Stimulated activated CD8-positive, alpha-beta memory T cell treated with anti-CD3 and anti-CD28 coated beads, Interleukin-7, amount 100 ng/mL, for 4 hours (primary cell): Measurements from ENCODE around the gene CYTH3.

ENCODE experiments used
- DNase-seq, 2 donors: peaks; one replicate each; pipeline ENCODE4 v3.0.0-alpha.2; 2020; ENCODE audit warnings: low read depth in 2 of 2

Gene CYTH3

DNA sequence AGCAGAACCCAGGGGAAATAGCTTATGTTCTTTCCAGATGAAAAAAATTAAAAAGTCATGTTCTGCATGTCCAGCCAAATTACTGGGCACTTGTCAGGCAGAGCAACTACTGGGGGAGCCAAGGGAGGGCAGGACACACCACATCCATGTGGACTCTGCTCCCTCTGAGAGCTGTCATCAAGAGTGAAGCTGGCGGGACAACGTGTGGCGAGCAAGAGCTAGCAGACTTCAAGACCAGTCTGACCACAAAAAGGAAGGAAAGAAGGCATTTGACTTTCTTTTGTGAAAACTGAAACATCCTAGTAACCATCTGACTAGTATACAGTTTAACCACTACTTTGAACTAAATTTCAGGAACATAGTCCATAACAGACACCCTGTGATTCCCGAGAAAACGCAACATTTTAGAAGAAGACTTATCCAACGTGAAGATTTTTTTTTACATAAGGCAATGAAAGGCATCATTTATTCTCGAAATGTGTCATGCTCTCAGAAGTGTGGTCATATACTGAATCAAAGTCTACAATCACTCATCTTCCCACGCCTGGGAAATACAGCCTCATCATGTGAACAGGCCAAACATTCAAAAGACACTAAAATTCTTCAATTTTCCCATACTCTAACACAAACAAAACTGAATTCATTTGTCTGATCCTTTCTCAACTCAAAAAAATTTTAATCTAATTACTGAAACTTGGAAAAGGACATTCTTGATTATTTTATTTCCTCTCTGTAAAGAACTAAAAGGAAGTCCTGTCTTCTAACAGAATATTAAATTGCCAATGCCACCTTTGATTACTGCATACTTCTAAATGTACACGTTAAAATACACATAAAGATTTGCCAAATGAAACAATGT, 15.5 kb downstream of the CYTH3 start:
- DNase-seq = no peak

- DNase-seq = no peak
Measured at GRCh38 chr7:6256109-6256483, 16.3 kb downstream of the CYTH3 start.

GRCh38 chr7:6254866-6255265, 17.6 kb downstream of the CYTH3 start:
- DNase-seq = no peak

GRCh38 chr7:6252748-6253147, 19.7 kb downstream of the CYTH3 start:
- DNase-seq = no peak

GRCh38 chr7:6252341-6252746, 20.1 kb downstream of the CYTH3 start:
- no peak for DNase-seq

GRCh38 chr7:6251653-6252052, 20.8 kb downstream of the CYTH3 start:
- DNase-seq = no peak

DNA sequence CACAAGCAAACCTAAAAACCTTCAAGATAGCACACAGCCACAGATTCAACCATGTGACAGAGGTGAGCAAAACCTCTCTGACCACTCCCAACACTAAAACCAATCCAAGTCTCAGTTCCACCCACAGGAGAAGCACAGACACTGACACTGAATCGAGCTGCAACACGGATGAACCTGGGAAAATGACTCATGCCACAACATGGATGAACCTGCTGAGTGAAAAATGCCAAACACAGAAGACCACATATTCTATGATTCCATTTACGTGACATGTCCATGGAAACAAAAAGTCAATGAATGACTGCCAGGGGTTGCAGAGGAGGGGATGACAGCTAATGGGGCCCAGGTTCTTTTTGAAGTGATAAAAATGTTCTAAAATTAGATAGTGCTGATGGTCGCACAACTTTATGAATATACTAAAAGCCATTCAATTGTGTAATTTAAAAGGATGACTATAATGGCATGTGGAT, 22.0 kb downstream of the CYTH3 start:
- DNase-seq = no peak

- DNase-seq = no peak
Measured at GRCh38 chr7:6249043-6249442, 23.4 kb downstream of the CYTH3 start.

GRCh38 chr7:6248581-6248980, 23.8 kb downstream of the CYTH3 start:
- DNase-seq = no peak

DNA sequence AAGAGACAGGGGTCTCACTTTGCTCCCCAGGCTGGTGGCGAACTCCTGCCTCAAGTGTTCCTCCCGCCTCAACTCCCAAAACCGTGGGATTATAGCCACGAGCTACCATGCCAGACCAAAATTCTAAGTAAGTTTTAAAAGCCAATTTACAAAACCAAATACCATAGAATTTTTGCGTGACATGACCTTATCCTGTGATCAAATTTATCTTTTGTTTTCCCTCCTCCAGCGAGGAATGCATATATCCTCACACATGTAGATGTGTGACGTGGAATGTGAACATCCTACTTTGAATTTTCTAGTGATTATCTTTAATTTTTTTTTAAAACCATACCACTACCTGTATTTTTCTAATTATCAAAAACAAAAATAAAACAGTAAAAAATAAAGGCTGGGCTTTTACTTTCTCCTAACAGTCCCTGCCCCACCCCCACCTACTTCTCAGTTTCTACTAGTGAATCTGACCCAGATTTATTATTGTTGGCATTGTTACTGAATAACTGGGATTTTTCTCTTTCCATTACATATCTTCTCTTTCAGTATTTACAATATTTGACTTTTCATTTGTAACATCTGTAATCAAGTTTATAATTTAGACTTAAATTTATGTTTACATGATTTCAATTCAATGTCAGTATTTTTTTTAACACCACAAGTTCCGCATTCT, 26.0 kb downstream of the CYTH3 start:
- DNase-seq = no peak

DNA sequence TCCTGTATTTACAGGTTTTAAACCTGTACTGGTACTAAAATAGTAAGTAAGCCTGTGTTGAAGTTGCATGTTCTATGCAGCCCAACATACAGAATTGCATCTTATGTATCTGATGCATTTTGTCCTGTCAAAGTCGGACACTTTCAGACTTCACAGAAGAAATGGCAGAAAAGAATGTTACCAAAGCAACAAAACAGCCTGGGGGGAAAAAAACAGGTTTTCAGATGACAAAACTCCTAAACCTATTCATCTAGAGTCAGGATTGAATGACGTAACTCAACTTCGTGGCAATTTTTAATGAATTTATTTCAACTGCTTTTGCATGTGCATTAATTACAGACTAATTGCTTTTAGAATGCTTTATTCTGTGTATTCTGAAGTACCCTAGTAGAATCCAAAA, 28.4 kb downstream of the CYTH3 start:
- DNase-seq = no peak

- no peak for DNase-seq
Measured at GRCh38 chr7:6243168-6243567, 29.3 kb downstream of the CYTH3 start.

DNA sequence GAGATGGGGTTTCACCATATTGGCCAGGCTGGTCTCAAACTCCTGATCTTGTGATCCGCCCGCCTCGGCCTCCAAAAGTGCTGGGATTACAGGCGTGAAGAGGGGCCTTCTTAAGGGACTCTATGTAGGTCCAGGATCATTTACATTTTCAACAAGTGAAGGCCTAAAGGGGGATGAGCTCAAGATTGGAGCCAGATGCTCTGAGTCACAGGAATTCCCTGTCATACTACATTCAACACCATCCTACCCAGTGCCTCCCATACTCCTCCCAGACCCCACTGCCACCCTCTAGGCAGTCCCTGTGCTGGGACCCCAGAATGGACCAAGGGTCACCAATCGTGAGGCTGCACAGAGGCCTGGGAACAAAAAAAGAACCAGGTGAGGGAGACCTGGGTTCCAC, 29.9 kb downstream of the CYTH3 start:
- no peak for DNase-seq

DNA sequence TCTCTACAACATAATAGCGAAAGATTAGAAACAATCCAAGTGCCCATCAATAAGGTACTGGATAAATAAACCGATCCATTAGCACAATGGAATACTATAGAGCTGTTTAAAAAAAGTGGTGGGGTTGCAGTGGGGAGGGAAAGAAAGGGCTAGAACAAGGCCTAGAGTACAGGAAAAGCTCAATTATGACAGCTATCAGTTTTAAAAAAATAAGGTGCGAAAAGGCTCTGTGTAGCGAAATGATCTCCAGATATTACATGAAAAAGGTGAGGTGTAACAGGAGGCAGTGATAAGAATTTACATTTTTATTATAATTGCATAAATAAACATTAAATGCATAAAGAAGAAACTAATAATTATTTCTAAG, 30.8 kb downstream of the CYTH3 start:
- DNase-seq = no peak

GRCh38 chr7:6238309-6238925, 34.0 kb downstream of the CYTH3 start:
- no peak for DNase-seq

- DNase-seq = no peak
Measured at GRCh38 chr7:6237730-6238129, 34.7 kb downstream of the CYTH3 start.

GRCh38 chr7:6237011-6237410, 35.4 kb downstream of the CYTH3 start:
- DNase-seq = no peak

GRCh38 chr7:6235029-6235871, 37.2 kb downstream of the CYTH3 start:
- DNase-seq = no peak

DNA sequence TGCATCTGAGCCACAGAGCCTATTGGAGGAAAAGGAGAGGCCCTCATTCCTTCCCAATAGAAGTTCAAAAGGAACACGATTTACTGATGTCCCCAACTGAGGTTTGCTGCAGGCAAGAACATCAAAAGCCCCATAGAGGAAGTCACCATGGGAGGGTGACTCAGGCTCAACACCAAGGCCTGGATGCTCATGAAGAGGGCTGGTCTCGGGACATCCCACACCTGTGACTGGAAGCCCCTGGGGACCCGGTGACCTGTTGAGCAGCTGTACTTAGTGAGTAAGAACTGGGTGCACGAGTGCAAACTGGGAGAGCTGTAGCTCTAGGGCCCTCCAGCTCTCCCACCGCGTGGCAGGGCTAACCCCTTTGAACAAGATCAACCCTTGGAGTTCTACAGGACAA, 38.0 kb downstream of the CYTH3 start:
- no peak for DNase-seq

DNA sequence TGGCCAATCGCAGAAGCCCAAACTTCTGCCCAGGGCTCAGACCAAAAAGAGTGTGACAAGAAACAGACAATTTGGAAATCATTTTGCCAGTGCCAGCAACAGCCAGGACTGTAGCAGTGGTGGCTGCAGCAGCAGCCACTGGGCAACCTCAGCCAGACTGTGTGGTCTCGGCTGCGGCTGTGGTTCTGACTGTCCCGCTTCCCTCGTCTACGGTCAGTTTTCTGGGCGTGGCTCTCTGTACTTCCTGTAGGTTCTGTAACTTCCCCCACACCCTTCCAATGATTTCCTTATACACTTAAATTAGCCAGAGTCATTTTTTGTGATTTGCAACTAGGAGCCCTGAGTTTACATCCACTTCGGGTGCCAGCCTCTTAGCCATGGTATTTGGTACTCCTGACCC, 39.9 kb downstream of the CYTH3 start:
- no peak for DNase-seq

- DNase-seq = no peak
Measured at GRCh38 chr7:6232116-6232515, 40.3 kb downstream of the CYTH3 start.

DNA sequence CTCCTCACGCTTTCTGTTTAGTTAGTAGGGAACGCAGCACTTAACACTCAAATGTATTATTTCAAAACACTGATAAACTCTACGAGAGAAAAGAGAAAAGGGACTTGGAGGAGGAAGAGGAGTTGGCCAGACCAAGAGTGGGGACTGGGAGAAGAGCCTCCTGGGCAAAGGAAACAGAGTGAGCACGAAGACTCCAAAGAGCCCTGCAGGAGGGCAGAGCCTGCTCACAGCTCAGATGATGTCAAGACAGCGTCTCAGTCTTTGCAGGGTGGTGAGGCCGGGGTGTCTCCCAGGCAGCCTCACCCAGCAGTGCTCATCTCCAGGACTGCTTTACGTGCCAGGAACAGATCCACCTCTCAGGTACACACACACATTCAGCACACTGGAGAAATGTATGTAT, 41.2 kb downstream of the CYTH3 start:
- no peak for DNase-seq
